Activated CD4-positive, alpha-beta T cell treated with anti-CD3 and anti-CD28 coated beads for 36 hours (primary cell): ENCODE measurements around the gene AP3D1. TPM values are rescaled to one million over a fixed set of nuclear protein-coding genes. Genes with fewer than 3 reads are reported as not detected.
A peak's percentile ranks its signal among the peaks of the same experiment; 100 is the strongest.
"Not testable (repeated sequence)": the region's sequence is repeated elsewhere in the genome, so short reads cannot be mapped to it uniquely, and the experiment has no call there.

Experiments
- ATAC-seq: fragments of 200-7000 bp; cut with Tn5 transposase; one replicate; pipeline ENCODE4 v1.10.0; 2021; ENCODE audit warnings: mild to moderate bottlenecking, moderate library complexity
- CTCF ChIA-PET: fragments of 350-600 bp; sonication (Branson Sonifier 250); formaldehyde crosslinking; loops from one replicate; lab custom pipeline; 2021; ENCODE audit warnings: antibody characterized with exemption; lab: Charles Lee
- POLR2A ChIA-PET: fragments of 350-600 bp; sonication (Branson Sonifier 250); formaldehyde crosslinking; loops from one replicate; lab custom pipeline; 2021; ENCODE audit warnings: antibody characterized with exemption, inconsistent platforms; lab: Charles Lee
- DNase-seq: peaks from one replicate; pipeline ENCODE4 v3.0.0-alpha.2; 2020
- H3K27ac Mint-ChIP-seq: one replicate; pipeline ENCODE4 v1.8.0; 2021; ENCODE audit warnings: mixed read lengths
- H3K27me3 Mint-ChIP-seq: one replicate; pipeline ENCODE4 v1.8.0; 2021; ENCODE audit warnings: mixed read lengths
- H3K36me3 Mint-ChIP-seq: one replicate; pipeline ENCODE4 v1.8.0; 2021; ENCODE audit warnings: low read depth, mixed read lengths
- H3K4me1 Mint-ChIP-seq: one replicate; pipeline ENCODE4 v1.8.0; 2021; ENCODE audit warnings: mixed read lengths
- H3K4me3 Mint-ChIP-seq: one replicate; pipeline ENCODE4 v1.8.0; 2021; ENCODE audit warnings: mild to moderate bottlenecking, moderate library complexity, mixed read lengths
- H3K9me3 Mint-ChIP-seq: one replicate; pipeline ENCODE4 v1.8.0; 2021; ENCODE audit warnings: low read depth, mixed read lengths
- intact Hi-C, 2 experiments: fragments of 100-400 bp; cut with DNase I in 1 of 2; cut with micrococcal nuclease in 1 of 2; formaldehyde crosslinking; loops; one replicate each; pipeline versions ENCODE4 v1.14.2 to v1.15.1; 2022 to 2024; cut with DNase I, micrococcal nuclease
- total RNA-seq, 2 experiments: library from RNA; stranded (reverse); gene quantifications; one replicate each; pipeline ENCODE4 v1.2.3, GENCODE V29; 2021

The AP3D1 gene
- total RNA-seq, 2 experiments from 2014 or later = 82.7 to 105 TPM

DNA sequence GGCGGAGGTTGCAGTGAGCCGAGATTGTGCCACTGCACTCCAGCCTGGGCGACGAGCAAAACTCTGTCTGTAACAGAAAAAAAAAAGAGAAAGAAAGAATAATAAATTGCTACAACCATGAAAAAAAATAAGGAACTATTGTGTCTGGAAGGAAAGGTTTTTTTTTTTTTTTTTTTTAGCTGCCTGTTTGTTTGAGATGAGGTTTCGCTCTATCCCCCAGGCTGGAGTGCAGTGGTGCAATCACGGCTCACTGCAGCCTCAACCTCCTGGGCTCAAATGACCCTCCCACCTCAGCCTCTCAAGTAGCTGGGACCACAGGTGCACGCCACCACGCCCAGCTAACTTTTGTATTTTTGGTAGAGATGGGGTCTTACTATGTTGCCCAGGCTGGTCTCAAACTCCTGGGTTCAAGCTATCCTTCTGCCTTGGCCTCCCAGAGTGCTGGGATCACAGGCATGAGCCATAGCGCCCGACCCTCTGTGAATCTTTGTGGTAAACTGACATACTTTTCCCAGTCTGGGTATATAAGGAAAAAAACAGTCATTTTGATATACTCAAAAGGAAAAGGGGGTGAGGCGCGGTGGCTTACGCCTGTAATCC, 59.3 kb downstream of the AP3D1 start:
- Mint-ChIP-seq H3K36me3 (peaks cover 37% of the 10 kb centered on the region), H3K4me1 (peaks cover 67% of the 10 kb centered on the region)
- not testable (repeated sequence) for H3K27me3 Mint-ChIP-seq, DNase-seq, H3K4me3 Mint-ChIP-seq, H3K9me3 Mint-ChIP-seq, H3K27ac Mint-ChIP-seq, ATAC-seq
- ChIA-PET POLR2A (interaction anchor here (0.6 to 0.7 kb wide), 2 partner anchors 35 to 191 kb away, joined by 3 to 6 read pairs; no protein-coding TSS in a partner anchor), CTCF (interaction anchor here (0.6 to 3.8 kb wide), 5 partner anchors 32 to 373 kb away, joined by 3 to 17 read pairs (median 4); no protein-coding TSS in a partner anchor)
- intact Hi-C loops = loop anchor here in 1 of 2 experiments (10.0 kb wide), 1 partner anchor 827 kb away; the partner anchor contains the start of gene CIRBP

GRCh38 chr19:2089727-2090053, 61.7 kb downstream of the AP3D1 start:
- ChIA-PET POLR2A (interaction anchor here (0.6 to 1.0 kb wide), 2 partner anchors 73 to 821 kb away, joined by 3 read pairs; partner anchors contain the start of gene CIRBP), CTCF (interaction anchor here (0.7 kb wide), 1 partner anchor 69 kb away, joined by 3 read pairs; no protein-coding TSS in a partner anchor)
- intact Hi-C loops = loop anchor here in 1 of 2 experiments (10.0 kb wide), 1 partner anchor 825 kb away; the partner anchor contains the start of gene CIRBP
- Mint-ChIP-seq H3K27ac (peak overlapping the region; percentile 95), H3K4me3 (peak overlapping the region; percentile 67), H3K27me3 (no peaks in the 10 kb centered on the region), H3K9me3 (no peaks in the 10 kb centered on the region), H3K36me3 (peaks cover 36% of the 10 kb centered on the region), H3K4me1 (peaks cover 76% of the 10 kb centered on the region)
- ATAC-seq = no peak
- no peak for DNase-seq

- H3K4me3 Mint-ChIP-seq = peak overlapping the region; percentile 67
- H3K4me1 Mint-ChIP-seq = peaks cover 71% of the 10 kb centered on the region
Observed at GRCh38 chr19:2089001-2089711, 62.2 kb downstream of the AP3D1 start.

GRCh38 chr19:2087621-2088100, 63.7 kb downstream of the AP3D1 start:
- intact Hi-C loops = loop anchor here in 1 of 2 experiments (1.0 kb wide), 1 partner anchor 9 kb away; the partner anchor contains the start of genes IZUMO4 and MOB3A
- Mint-ChIP-seq H3K27ac (peak overlapping the region; percentile 89), H3K27me3 (no peaks in the 10 kb centered on the region), H3K4me1 (peaks cover 59% of the 10 kb centered on the region), H3K4me3 (peak overlapping the region; percentile 96), H3K36me3 (peaks cover 42% of the 10 kb centered on the region), H3K9me3 (no peaks in the 10 kb centered on the region)
- POLR2A ChIA-PET = interaction anchor here (0.6 kb wide), 1 partner anchor 19 kb away, joined by 6 read pairs; no protein-coding TSS in a partner anchor
- ATAC-seq = peak; percentile 3
- peak; percentile 49 for DNase-seq
- CTCF ChIA-PET = interaction anchor here (0.6 to 1.1 kb wide), 3 partner anchors 21 to 238 kb away, joined by 3 read pairs; no protein-coding TSS in a partner anchor

More at GRCh38 chr19:2089001-2089711, 62.2 kb downstream of the AP3D1 start:
- peak; percentile 57 for DNase-seq
- intact Hi-C loops = no loop called here
- ChIA-PET POLR2A (interaction anchor here (1.0 kb wide), 1 partner anchor 73 kb away, joined by 3 read pairs; no protein-coding TSS in a partner anchor), CTCF (interaction anchor here (0.7 to 1.1 kb wide), 2 partner anchors 68 to 240 kb away, joined by 3 read pairs; no protein-coding TSS in a partner anchor)
- no peaks in the 10 kb centered on the region for H3K9me3 Mint-ChIP-seq
- no peaks in the 10 kb centered on the region for H3K27me3 Mint-ChIP-seq
- peak overlapping the region; percentile 95 for H3K27ac Mint-ChIP-seq
- ATAC-seq = no peak
- peaks cover 36% of the 10 kb centered on the region for H3K36me3 Mint-ChIP-seq

- Mint-ChIP-seq H3K4me3 (peak overlapping the region; percentile 96), H3K27ac (peak overlapping the region; percentile 89), H3K36me3 (peaks cover 49% of the 10 kb centered on the region), H3K4me1 (peaks cover 54% of the 10 kb centered on the region)
- CTCF ChIA-PET = interaction anchor here (0.6 to 2.0 kb wide), 2 partner anchors 8 to 20 kb away, joined by 3 to 7 read pairs; no protein-coding TSS in a partner anchor
- POLR2A ChIA-PET, H3K9me3 Mint-ChIP-seq, H3K27me3 Mint-ChIP-seq: not testable (repeated sequence)
- ATAC-seq (peak; percentile 24), DNase-seq (peak; percentile 80)
- intact Hi-C loops = loop anchor here in 1 of 2 experiments (1.0 kb wide), 1 partner anchor 9 kb away; the partner anchor contains the start of genes IZUMO4 and MOB3A
Observed at GRCh38 chr19:2086695-2087620, 64.4 kb downstream of the AP3D1 start.

DNA sequence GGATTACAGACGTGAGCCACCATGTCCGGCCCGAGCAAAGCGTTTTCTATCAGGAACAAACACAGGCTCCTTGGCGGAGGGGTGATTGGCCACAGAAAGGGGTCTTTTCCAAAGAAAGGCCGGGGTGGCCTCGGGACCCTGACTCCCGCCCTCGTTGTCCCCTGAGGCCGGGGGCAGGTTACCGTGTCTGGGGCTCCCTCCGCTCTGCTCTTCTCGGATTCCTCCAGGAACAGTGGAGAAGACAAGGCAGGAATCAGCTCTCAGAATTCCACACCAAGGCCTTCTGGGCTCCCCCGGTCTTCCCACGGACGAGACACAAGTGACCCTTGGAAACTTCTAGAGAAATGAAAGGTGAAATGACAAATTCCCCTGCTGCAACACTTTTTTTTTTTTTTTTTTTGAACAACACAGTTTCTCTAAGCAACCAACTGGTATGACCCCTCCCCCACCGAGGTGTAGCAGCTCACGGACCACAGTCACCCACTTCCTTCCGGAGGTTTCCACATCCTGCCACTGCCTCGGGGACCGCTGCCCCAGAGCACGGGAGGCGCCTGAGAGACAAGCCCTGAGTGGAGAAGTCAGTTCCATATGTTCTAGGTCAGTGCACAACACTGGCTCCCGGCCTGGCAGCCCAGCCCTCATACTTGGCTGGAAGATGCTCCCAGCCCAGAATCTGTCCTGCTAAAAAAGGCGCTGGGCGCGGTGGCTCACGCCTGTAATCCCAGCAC, 66.2 kb downstream of the AP3D1 start:
- Mint-ChIP-seq H3K36me3 (peaks cover 59% of the 10 kb centered on the region), H3K27me3 (no peaks in the 10 kb centered on the region), H3K4me1 (peaks cover 57% of the 10 kb centered on the region), H3K4me3 (peak overlapping the region; percentile 96), H3K27ac (peak overlapping the region; percentile 99), H3K9me3 (no peaks in the 10 kb centered on the region)
- ATAC-seq (peak; percentile 64), DNase-seq (peak; percentile 97)
- intact Hi-C loops = loop anchor here (1.0 to 5.0 kb wide), 7 partner anchors 11 to 68 kb away; partner anchors contain the start of genes BTBD2 (in 2 of the 2), AP3D1 (in 1 of the 2), IZUMO4 (in 1 of the 2) and MKNK2 (in 1 of the 2)
- ChIA-PET POLR2A (interaction anchor here (0.9 kb wide), 1 partner anchor 80 kb away, joined by 3 read pairs; no protein-coding TSS in a partner anchor), CTCF (interaction anchor here (0.6 to 2.0 kb wide), 2 partner anchors 10 to 151 kb away, joined by 3 to 7 read pairs; no protein-coding TSS in a partner anchor)

GRCh38 chr19:2083174-2083854, 68.1 kb downstream of the AP3D1 start:
- Mint-ChIP-seq H3K27me3 (no peaks in the 10 kb centered on the region), H3K9me3 (no peaks in the 10 kb centered on the region), H3K4me3 (peak overlapping the region; percentile 96), H3K27ac (peak overlapping the region; percentile 99), H3K4me1 (peaks cover 55% of the 10 kb centered on the region), H3K36me3 (peaks cover 68% of the 10 kb centered on the region)
- intact Hi-C loops = loop anchor here (2.0 to 5.0 kb wide), 2 partner anchors 13 to 66 kb away; partner anchors contain the start of genes BTBD2 (in 2 of the 2), IZUMO4 (in 1 of the 2) and MOB3A (in 1 of the 2)
- ChIA-PET CTCF (interaction anchor here (0.6 to 1.2 kb wide), 5 partner anchors 13 to 477 kb away, joined by 3 to 5 read pairs (median 4); no protein-coding TSS in a partner anchor), POLR2A (interaction anchor here (0.6 to 1.1 kb wide), 3 partner anchors 11 to 186 kb away, joined by 4 to 5 read pairs (median 4); no protein-coding TSS in a partner anchor)
- ATAC-seq (peak; percentile 21), DNase-seq (peak; percentile 83)

DNA sequence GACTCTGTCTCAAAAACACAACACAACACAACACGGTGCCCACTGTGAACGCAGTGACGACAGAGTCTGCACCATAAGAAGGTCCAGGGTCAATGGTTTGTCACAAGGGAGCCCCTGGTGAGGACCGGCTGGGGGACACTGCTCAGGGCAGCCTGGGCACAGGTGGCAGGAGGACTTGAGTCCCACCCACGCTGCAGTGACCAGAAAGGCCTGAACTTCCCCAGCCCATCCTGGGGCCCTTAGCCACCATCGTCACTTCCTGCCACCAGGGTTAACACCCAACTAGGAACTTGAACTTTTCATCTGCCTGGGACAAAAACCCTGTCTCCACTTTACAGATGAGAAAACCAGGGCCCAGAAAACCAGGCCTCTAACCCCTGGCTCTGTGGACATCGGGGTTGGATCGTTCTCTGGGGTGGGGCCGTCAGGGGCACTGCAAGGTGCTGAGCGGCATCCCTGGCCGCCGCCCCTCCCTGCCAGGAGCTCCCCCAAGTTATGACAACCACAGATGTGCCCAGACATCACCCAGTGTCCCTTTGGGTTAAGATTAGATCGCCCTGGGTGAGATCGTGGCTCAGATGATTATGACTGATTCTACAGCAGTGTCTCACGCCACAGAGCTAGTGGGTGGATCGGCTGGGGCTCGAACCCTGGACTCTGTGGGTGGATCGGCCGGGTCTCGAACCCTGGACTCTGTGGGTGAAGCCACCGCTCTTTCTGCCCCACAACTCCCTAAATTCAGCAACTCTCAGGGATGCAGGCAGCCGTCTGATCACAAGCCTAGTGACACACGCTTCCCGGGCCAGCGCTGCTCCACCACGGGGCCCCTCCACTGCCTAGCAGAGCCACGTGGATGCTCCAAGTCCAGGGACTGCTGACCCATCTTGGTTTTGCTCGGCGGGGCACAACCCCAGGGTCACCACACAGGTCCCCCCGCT, 69.2 kb downstream of the AP3D1 start:
- Mint-ChIP-seq H3K27me3 (no peaks in the 10 kb centered on the region), H3K4me1 (peaks cover 43% of the 10 kb centered on the region), H3K4me3 (peak overlapping the region; percentile 96), H3K36me3 (peaks cover 75% of the 10 kb centered on the region), H3K9me3 (no peaks in the 10 kb centered on the region), H3K27ac (peak overlapping the region; percentile 99)
- peak; percentile 30 for ATAC-seq
- peak; percentile 72 for DNase-seq
- CTCF ChIA-PET = interaction anchor here (0.5 to 1.2 kb wide), 5 partner anchors 12 to 76 kb away, joined by 3 to 5 read pairs (median 4); no protein-coding TSS in a partner anchor
- POLR2A ChIA-PET = interaction anchor here (0.6 kb wide), 2 partner anchors 25 to 47 kb away, joined by 3 to 4 read pairs; no protein-coding TSS in a partner anchor
- intact Hi-C loops = loop anchor here (2.0 to 5.0 kb wide), 2 partner anchors 15 to 65 kb away; partner anchors contain the start of genes BTBD2 (in 2 of the 2), IZUMO4 (in 1 of the 2) and MOB3A (in 1 of the 2)
